SIG-M5 treated with dmso at 0.1 percent for 504 hours (cell line): Measurements from ENCODE around the gene KCNQ4.

Source experiments
- DNase-seq: peaks from one replicate; lab custom pipeline; 2025; ENCODE audit not compliant: unreplicated experiment; lab: John Stamatoyannopoulos, UW

The KCNQ4 gene

DNA sequence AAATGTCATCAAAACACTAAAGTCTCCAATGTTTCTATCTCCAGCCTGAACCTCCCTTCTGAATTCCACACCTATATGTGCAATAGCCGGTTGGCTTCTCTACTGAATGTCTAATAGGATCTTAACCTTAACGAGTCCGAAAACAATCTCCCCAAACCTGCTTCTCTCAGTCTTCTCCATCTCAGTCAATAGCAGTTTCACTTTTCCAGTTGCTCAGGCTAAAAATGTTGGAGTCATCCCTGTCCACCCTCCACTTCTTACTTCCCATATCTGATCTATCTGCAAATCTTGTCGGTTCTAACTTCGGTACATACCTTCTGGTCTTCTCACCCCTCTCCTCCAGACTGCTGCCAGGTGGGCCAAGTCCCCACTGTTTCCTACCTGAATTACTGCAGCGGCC, 104.1 kb downstream of the KCNQ4 start:
- no peak for DNase-seq
